Measurements from ENCODE around the gene CNN2.

Gene CNN2

DNA sequence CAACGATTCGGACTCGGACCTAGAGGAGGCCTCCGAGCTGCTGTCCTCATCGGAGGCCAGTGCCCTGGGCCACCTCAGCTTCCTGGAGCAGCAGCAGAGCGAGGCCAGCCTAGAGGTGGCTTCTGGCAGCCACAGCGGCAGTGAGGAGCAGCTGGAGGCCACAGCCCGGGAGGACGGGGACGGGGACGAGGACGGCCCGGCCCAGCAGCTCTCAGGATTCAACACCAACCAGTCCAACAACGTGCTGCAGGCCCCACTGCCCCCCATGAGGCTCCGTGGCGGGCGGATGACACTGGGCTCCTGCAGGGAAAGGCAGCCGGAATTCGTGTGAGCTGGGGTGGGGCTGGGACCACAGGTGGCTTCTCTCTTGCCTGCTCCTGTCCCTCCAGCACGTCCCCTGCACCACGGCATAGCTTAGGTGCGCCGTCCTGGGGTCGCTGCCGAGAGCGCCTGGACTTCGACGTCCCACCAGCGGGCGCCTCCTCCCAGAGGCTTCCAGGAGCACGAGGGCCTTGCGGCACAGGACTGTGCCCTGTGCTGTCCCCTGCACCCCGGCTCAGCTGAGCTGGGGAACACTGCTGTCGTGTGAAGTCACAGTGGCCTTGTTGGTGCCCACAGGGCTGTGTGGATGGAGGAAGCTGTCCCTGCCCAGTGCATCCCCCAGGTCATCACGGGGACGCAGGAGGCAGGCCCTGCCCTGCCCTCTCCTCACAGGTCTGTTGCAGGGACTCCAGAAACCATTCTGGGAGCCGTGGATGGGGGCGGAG is 59.5 kb downstream of the CNN2 start:
- H3K36me3 ChIP-seq, result peaks cover 20% of the 10 kb centered on the region
- no peak for DNase-seq
- TF ChIP-seq, protein P1, sequence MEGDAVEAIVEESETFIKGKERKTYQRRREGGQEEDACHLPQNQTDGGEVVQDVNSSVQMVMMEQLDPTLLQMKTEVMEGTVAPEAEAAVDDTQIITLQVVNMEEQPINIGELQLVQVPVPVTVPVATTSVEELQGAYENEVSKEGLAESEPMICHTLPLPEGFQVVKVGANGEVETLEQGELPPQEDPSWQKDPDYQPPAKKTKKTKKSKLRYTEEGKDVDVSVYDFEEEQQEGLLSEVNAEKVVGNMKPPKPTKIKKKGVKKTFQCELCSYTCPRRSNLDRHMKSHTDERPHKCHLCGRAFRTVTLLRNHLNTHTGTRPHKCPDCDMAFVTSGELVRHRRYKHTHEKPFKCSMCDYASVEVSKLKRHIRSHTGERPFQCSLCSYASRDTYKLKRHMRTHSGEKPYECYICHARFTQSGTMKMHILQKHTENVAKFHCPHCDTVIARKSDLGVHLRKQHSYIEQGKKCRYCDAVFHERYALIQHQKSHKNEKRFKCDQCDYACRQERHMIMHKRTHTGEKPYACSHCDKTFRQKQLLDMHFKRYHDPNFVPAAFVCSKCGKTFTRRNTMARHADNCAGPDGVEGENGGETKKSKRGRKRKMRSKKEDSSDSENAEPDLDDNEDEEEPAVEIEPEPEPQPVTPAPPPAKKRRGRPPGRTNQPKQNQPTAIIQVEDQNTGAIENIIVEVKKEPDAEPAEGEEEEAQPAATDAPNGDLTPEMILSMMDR (IDR thresholded peaks at IDR 0.05; ENCODE audit: low read depth, low read length), result no peak

DNA sequence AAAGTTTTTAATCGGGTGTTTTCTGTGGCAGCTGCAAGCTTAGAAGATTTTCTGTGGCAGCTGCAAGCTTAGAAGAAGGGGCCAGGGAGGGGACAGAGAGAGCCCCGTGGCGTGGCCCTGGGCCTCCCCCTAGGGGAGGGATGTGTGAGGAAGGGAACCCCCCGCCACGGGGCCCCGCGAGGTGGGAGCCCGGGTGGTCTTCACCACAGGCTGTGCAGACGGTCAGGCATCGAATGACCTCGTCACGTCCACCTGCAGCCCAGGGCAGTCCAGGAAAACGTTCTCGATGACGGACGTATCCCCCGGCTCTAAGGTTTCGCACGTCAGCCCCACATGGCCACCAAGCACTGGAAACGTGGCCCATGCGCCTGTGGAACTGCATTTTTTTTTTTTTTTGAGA is 60.2 kb downstream of the CNN2 start:
- H3K9me3 ChIP-seq, result no peaks in the 10 kb centered on the region
- no peak overlapping the region for H3K4me3 ChIP-seq (ENCODE audit: low read depth, low read length)
- H3K36me3 ChIP-seq, result peaks cover 26% of the 10 kb centered on the region
- DNase-seq, result no peak
- TF ChIP-seq, protein P1 (IDR thresholded peaks at IDR 0.05; ENCODE audit: low read depth, low read length), result no peak
- peaks cover 17% of the 10 kb centered on the region for H3K27me3 ChIP-seq
- H3K4me1 ChIP-seq, result peaks cover 4% of the 10 kb centered on the region; the same call in 1 of the 2 replicates

More for the DNA sequence above, 59.5 kb downstream of the CNN2 start:
- no peaks in the 10 kb centered on the region for H3K9me3 ChIP-seq
- H3K4me1 ChIP-seq, result peaks cover 4% of the 10 kb centered on the region; the same call in 1 of the 2 replicates
- peaks cover 17% of the 10 kb centered on the region for H3K27me3 ChIP-seq
- no peak overlapping the region for H3K4me3 ChIP-seq (ENCODE audit: low read depth, low read length)

DNA sequence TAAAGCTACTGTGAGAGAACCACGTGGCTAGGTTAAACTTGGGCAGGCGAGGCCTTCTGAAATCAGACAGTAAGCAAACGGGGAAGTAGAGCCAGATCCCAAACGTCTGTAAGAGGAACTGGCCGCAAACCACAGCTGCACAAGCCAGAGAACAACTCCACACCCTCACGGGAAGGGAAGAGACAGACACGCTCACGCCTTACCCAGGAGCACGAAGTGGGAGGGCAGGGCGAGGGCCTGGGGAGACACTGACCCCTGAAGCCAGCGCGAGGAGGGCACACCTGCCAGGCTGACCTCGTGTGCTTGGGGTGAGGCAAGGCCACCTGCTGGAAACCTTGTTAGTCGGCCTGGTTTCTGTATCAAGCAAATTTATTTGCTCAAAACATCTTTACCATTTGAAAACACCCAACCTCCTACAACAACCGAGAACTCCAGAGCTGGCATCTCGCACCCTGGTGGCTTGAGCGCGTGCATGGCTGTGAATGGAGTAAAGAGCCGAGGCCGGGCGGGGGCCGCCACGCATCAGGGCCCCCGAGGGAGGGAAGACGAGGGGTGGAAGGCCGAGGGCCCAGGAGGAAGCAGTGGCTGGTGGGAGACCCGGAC is 61.5 kb downstream of the CNN2 start:
- no peak for DNase-seq
- TF ChIP-seq, protein P1 (IDR thresholded peaks at IDR 0.05; ENCODE audit: low read depth, low read length), result no peak
- no peak overlapping the region for H3K4me3 ChIP-seq (ENCODE audit: low read depth, low read length)
- H3K4me1 ChIP-seq, result peaks cover 3% of the 10 kb centered on the region; the same call in 1 of the 2 replicates
- peaks cover 37% of the 10 kb centered on the region for H3K36me3 ChIP-seq
- no peaks in the 10 kb centered on the region for H3K9me3 ChIP-seq
- H3K27me3 ChIP-seq, result peaks cover 17% of the 10 kb centered on the region

DNA sequence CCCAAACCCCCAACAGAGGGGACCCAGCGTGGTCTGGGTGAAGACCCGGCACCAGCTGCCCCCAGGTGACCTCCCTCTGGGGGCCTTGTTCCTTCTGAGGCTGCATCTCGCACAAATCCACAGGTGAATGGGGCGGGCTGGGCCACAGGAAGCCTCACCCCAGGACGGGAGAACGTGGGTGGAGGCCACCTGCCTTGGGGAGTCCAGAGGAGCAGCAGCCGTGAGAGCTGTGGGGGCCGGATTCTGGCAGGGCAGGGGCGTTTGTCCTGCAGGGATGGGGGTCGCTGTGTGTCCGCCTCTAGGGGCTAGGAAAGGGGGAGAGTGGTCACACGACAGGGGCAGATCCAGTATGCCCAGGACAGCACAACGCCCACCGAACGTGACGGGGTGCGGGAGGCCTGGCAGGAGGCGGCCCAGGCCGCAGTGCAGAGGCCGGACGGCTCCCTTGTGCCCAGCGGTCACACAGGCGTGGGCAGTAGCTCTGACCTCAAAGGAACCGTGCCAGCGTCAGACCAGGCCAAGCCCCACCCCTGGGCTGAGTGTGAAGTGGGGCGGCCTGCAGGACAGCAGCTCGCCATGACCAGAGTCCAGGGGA is 62.1 kb downstream of the CNN2 start:
- Histone ChIP-seq H3K4me3 (ENCODE audit: low read depth, low read length) (no peak overlapping the region), H3K36me3 (peaks cover 43% of the 10 kb centered on the region), H3K4me1 (no peaks in the 10 kb centered on the region; the same call in 1 of the 2 replicates), H3K27me3 (peaks cover 17% of the 10 kb centered on the region), H3K9me3 (no peaks in the 10 kb centered on the region)
- DNase-seq, result no peak
- TF ChIP-seq, protein P1 (IDR thresholded peaks at IDR 0.05; ENCODE audit: low read depth, low read length), result no peak
